HG03108 (cell line): ENCODE measurements around the gene UNC13D.
"Not testable (repeated sequence)": the region's sequence is repeated elsewhere in the genome, so short reads cannot be mapped to it uniquely, and the experiment has no call there.

Experiments
- ATAC-seq: cut with Tn5 transposase; IDR thresholded peaks from one replicate; pipeline ENCODE4 v1.9.1; 2021; ENCODE audit warnings: moderate library complexity; ENCODE audit not compliant: unreplicated experiment

The UNC13D gene

DNA sequence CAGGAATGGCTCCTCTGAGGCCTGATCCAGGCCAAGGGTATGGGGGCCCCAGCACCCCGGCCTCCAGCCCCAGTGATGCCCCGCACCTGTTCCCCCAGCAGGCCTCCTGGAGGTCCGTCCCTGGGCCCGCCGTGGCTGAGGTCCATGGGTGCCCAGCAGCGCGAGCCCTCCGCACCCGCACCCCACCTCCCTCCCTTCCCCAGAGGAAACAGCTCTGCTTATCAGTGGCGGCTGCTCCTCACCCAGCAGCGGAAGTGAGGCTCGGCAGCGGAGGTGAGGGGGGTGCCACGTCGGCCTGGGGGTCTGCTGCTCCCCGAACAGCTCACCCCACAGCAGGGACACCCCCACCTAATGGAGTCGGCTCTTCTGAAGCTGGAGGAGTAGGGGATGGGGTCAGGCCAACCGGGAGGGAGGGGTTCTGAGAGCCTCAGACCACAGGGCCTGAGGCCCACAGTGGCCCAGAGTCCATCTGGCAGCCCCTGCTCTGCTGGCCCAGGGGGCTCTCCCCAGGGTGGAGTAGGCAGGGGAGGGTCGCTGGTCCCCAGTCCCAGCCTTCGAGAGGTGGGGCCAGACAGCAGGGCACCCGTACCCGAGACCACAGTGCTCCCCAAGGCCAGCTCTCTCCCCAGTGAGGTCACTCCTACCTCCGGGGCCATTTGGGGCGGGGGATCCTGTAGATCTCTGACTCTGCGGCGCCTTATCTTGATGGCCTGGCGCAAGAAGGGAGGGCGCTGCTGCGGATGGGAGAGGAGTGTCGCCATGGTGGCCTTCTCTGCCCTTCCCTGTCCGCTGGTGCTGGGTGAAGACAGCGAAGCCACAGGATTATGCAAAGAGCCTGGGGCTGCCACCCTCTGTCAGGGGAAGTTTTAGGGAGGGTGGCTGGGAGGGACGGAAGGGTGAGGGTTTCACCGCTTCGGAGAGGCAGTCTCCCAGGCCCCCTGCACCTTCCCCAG is at the start of gene UNC13D:
TSS of gene UNC13D (minus strand) at position 828 of the 953 bp plus-strand sequence. CDS start at position 761, 67 bp downstream.
- ATAC-seq: no peak

DNA sequence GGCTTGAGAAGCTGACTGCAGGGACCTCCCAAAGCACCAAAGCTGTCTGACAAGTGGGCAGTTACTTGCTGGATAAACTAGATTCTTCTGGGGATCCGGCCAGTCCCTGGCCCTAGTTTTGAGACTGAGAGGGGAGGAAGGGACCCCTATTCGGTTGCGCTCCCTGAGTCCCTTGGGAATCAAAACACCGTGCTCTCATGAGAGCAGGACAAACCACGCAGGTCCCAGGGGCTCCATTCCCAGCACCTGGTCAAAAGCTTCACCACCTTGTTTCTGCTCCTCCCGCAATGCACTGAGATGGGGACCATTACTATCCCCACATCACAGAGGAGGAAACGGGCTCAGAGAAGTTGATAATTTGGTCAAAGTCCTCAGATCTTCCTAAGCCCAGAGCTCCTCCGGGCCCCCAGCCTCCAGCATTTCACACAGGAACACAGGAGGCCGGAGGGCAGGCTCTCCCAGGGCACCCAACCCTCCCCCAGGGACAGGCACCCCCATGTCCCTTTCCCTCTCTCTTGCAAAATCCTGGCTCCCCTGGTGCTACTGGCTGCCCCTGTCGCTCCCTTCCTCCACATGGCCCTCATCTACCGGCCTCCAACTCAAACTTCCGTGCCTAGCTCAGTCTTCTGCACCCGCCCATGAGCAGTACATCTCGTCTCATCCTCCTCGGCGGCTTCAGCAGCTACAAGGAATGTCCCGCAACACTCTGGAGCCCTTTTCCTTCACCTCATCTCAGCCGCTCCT is 49.3 kb upstream of the UNC13D start:
- ATAC-seq: no peak

GRCh38 chr17:75892556-75893224 is 48.5 kb upstream of the UNC13D start:
- no peak for ATAC-seq

DNA sequence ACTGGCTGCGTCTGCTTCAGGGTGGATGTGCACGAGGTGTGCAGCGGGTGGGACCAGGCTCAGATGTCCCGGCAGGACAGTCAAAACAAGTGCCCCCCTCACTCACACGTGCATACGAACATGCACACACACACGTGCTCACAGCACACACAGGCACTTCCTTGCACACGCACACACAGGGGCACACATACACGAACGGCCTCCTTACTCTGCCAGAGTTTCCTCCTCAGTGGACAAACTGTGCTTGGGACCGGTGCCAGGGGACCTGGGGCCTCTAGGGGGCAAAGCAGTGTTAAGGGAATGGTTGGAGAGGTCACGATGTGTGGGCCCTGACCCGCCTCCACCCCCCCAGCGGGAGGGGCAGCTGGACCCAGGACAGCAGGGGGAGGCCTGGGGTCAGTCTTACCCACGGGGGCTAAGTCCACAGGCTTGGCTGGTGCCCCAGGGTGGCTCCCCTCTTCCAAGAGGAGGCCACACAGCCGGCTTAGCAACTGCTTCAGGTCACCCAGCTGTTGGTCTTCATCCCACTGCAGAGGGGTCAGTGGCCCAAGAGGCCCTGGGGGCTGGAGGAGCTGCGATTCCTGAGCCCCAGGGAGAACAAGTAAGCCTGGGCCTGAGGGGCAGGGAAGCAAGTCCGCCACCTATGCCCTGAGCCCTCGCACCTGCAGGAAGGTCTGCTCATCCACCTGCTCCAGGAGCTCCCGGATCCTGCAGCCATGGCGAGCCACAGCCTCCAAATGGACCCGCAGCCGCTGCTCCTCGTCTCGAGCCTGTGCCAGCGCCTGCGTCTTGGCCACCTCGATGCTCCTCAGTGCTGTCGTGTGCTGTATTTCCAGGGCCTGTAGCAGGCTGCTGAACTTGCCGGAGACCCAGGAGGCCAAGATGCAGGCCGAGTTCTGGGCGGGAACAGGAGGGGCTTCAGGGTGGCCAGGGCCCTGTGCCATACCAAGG is 47.7 kb upstream of the UNC13D start:
- no peak for ATAC-seq

DNA sequence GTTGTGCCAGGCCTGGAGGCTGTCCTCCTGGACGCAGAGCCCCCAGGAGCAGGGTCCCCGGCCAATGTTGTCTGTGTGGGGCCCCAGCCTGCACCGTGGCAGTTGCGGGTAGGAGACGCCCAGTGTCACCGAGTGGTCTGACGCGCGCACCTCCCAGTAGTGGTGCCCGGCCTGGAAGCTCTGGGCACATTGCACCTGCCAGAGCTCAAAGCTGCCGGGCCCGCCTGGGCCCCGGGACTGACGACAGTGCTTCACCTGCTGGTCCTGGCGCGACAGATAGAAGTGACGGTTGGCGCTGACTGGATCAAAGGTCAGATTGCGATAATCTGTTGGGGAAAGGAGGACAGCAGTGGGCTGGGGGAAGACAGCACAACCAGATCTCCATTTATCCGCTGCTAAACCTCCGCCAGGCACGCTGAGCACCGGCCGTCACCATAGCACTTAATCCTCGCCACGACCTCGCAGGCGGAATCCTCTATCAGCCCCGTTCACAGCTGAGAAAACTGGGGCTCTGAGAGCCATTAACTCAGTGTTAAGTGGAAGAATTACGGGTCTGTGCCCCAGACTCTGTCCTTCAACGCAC is 46.9 kb upstream of the UNC13D start:
- ATAC-seq: no peak

- no peak for ATAC-seq
Measured at GRCh38 chr17:75889454-75889853, 45.2 kb upstream of the UNC13D start.

DNA sequence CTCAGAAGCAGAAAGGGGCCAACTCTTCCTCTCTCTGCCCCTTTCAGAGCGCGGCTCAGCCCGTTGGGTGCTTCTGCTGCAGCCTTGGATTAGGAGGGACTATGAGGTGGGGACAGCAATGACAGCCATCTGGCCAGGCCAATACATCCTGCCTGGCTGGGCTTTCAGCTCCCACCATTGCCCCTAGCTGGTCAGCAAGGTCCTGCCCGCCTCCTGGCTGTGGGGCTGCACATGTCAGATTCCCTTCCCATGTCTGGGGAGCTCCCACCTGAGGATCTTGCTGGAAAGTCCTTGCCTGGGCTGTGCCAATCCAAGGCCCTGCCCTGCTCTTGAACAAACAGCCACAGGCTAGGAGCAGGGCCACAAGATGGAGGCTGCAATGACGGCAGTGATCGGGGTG is 44.3 kb upstream of the UNC13D start:
- no peak for ATAC-seq

GRCh38 chr17:75885860-75886259 is 41.7 kb upstream of the UNC13D start:
- not testable (repeated sequence) for ATAC-seq

- no peak for ATAC-seq
Measured at GRCh38 chr17:75885431-75885830, 41.2 kb upstream of the UNC13D start.

- no peak for ATAC-seq
Measured at GRCh38 chr17:75881678-75882454, 37.7 kb upstream of the UNC13D start.

DNA sequence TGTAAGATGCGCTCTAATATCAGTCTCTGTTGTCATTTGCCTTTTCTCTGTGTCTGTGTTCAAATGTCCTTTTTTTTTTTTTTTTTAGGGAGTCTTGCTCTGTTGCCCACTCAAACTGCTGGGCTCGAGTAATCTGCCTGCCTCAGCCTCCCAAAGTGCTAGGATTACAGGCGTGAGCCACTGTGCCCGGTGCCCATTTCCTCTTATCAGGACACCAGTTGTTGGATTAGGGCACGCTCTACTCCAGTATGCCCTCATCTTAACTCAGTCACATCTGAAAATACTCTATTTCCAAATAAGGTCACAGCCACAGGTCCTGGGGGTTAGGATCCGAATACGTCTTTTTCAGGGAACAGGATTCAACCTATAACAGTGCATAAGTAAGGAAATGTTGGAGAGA is 36.1 kb upstream of the UNC13D start:
- ATAC-seq: no peak

GRCh38 chr17:75878174-75878998 is 34.2 kb upstream of the UNC13D start, which contains the start of gene TRIM47:
Gene TRIM47 (minus strand): TSS chr17:75878581. CDS start chr17:75878548, 33 bp downstream.
- no peak for ATAC-seq

GRCh38 chr17:75877752-75878173 is 33.6 kb upstream of the UNC13D start:
- no peak for ATAC-seq

- no peak for ATAC-seq
Measured at GRCh38 chr17:75876938-75877751, 32.9 kb upstream of the UNC13D start.

DNA sequence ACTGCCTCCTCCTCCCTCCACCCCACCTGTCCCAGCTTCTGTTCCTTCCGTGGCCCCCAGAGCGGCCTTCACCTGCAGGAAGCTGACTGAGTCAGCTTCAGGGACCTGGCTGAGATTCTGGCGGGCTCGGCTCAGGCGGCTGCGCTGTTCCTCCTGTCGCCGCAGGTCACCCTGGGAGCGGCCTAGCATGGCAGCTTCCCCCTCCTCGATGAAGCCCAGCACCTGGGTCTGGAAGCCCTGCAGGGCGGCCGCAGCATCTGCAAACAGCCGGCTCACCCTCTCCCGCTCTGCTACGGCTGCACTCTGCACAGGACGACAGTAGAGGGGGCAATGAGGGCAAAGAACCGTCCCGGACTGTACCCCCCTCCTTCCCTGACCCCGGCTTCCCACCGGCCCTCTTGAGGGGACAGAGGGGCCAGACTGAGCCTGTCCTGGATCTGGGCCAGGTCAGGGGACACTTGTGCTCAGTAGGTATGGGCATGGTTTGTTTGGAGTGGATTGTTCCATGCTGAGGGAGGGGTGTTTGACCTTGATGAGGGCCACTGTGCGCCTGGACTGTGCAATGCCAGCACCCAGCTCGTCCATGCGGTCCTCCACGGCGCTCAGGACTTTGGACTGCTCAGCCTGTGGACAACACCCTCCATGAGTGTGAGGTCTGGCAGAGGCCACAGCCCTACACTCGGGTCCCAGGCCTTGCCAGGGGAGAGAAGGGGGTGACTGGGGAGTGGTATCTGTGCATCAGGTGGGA is 32.2 kb upstream of the UNC13D start:
- no peak for ATAC-seq

GRCh38 chr17:75875940-75876189 is 31.7 kb upstream of the UNC13D start:
- ATAC-seq: no peak
